Adipocyte (in vitro differentiated cells): ENCODE measurements around the gene AK8.

Experiments
- DNase-seq: peaks from one replicate; pipeline ENCODE4 v3.0.0-alpha.2; 2015; ENCODE audit warnings: low read depth
- H3K27me3 ChIP-seq: replicated peaks from 2 replicates; pipeline ENCODE4 v1.7.0; 2013; ENCODE audit warnings: mild to moderate bottlenecking, low read length, moderate library complexity; ENCODE audit not compliant: control insufficient read depth, insufficient read depth
- H3K36me3 ChIP-seq: 2 replicates; pipeline ENCODE4 v1.7.0; 2013; ENCODE audit warnings: low read length, mild to moderate bottlenecking, moderate library complexity; ENCODE audit not compliant: control insufficient read depth, insufficient read depth, severe bottlenecking
- H3K4me1 ChIP-seq: 2 replicates; pipeline ENCODE4 v1.7.0; 2013; ENCODE audit warnings: mild to moderate bottlenecking, low read length, moderate library complexity; ENCODE audit not compliant: control insufficient read depth, insufficient read depth
- H3K4me3 ChIP-seq: 2 replicates; pipeline ENCODE4 v1.7.0; 2013; ENCODE audit warnings: mild to moderate bottlenecking, low read length, moderate library complexity
- H3K9ac ChIP-seq: 2 replicates; pipeline ENCODE4 v1.7.0; 2013; ENCODE audit warnings: mild to moderate bottlenecking, low read length, moderate library complexity
- H3K9me3 ChIP-seq: 2 replicates; pipeline ENCODE4 v1.7.0; 2013; ENCODE audit warnings: mild to moderate bottlenecking, low read length, moderate library complexity; ENCODE audit not compliant: control insufficient read depth

The AK8 gene

DNA sequence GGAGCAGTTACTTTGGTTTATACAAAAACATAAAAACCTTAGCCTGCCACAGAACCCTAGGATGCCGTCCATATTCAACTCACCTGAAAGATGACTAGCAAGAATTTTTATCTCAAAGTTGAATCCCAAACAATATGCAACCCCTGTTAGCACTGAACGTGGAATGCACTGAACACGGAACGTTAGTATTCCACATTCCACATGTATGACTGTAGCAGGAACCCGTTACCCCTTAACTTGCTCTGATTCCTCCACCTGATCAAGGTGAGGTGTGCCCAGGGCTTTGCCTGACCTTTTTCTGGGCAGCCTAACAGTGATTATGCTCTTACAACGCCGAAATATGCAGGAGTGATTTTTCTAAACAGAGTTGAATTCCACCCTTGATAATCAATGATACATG, 43.7 kb downstream of the AK8 start:
- DNase-seq, result no peak
- H3K4me1 ChIP-seq, result no peaks in the 10 kb centered on the region

GRCh38 chr9:132833550-132834121, 44.4 kb downstream of the AK8 start:
- Histone ChIP-seq H3K27me3 (peaks cover 21% of the 10 kb centered on the region), H3K4me3 (no peak overlapping the region), H3K9me3 (no peaks in the 10 kb centered on the region), H3K36me3 (no peaks in the 10 kb centered on the region), H3K9ac (no peak overlapping the region), H3K4me1 (no peaks in the 10 kb centered on the region)
- DNase-seq, result no peak

More for the DNA sequence above, 43.7 kb downstream of the AK8 start:
- no peaks in the 10 kb centered on the region for H3K36me3 ChIP-seq
- H3K9ac ChIP-seq, result no peak overlapping the region
- H3K27me3 ChIP-seq, result peaks cover 21% of the 10 kb centered on the region
- no peaks in the 10 kb centered on the region for H3K9me3 ChIP-seq
- no peak overlapping the region for H3K4me3 ChIP-seq

DNA sequence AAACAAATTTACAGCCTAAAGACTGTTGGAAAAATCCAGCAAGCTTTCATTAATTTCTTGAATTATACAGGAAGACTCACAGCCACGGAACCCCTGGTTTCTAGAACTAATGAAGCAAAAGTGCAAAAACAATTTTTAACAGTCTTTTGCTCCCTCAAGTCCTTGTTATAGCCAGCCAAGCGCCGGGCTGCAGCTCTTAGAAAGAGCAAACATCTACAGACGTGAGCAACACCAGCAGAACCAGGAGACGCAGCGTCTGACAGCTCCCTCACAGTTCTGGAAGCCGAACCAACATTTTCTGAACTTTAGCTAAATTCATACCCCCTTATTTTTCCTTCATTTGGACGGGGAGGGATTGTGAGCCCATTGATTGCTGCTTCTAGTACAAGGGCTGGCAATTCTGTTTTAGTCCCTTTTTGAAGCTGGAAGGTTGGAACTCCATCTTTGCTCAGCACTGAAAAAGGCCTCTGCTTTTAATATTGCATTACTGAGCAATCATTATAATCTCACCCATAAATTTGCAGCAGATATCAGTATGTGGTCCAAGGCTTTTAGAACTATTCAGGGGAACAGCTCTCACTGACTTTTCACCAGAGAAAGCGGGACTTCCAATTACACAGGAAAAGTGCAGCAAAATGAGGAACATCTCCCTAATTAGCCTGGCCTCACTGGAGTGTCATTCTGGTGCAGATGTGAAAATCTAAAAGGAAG, 45.8 kb downstream of the AK8 start:
- no peak for DNase-seq
- Histone ChIP-seq H3K27me3 (peaks cover 21% of the 10 kb centered on the region), H3K9me3 (no peaks in the 10 kb centered on the region), H3K4me1 (no peaks in the 10 kb centered on the region), H3K4me3 (no peak overlapping the region), H3K36me3 (no peaks in the 10 kb centered on the region), H3K9ac (no peak overlapping the region)

DNA sequence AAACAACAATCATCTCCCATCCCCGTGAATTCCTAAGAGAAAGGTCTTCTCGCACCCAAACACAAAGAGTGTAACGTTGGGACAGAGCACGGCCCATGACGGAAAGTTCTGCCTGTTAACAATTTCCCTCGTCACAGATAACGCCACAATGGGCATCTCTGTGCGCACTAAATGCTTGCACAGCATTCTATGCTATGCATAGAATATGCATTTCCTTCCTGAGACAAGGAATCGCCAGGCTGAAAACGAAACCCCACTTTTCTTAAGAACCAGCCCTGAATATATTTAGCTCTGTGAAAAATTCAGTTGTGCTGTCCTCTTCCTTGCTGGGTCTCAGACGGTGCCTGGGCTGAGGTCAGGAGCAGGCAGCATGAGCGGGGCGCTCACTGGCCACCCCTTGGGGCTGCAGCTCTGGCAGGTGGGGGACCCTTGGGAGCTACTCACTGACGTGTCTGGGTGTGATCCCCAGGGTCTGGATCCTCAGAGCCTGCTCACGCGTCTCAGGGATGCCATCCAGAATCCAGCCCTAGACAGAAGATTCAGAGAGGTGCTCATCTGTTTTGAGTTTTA, 49.8 kb downstream of the AK8 start:
- Histone ChIP-seq H3K36me3 (no peaks in the 10 kb centered on the region), H3K9ac (no peak overlapping the region), H3K4me1 (no peaks in the 10 kb centered on the region), H3K27me3 (peaks cover 21% of the 10 kb centered on the region), H3K9me3 (no peaks in the 10 kb centered on the region), H3K4me3 (no peak overlapping the region)
- DNase-seq, result no peak

GRCh38 chr9:132827366-132827765, 50.7 kb downstream of the AK8 start:
- Histone ChIP-seq H3K36me3 (no peaks in the 10 kb centered on the region), H3K9ac (no peak overlapping the region), H3K4me1 (no peaks in the 10 kb centered on the region), H3K27me3 (peaks cover 14% of the 10 kb centered on the region), H3K4me3 (no peak overlapping the region), H3K9me3 (no peaks in the 10 kb centered on the region)
- DNase-seq, result no peak

- no peak for DNase-seq
- Histone ChIP-seq H3K36me3 (no peaks in the 10 kb centered on the region), H3K4me3 (no peak overlapping the region), H3K4me1 (no peaks in the 10 kb centered on the region), H3K9ac (no peak overlapping the region), H3K27me3 (peaks cover 11% of the 10 kb centered on the region), H3K9me3 (no peaks in the 10 kb centered on the region)
Observed at GRCh38 chr9:132826621-132827365, 51.3 kb downstream of the AK8 start.

- Histone ChIP-seq H3K36me3 (no peaks in the 10 kb centered on the region), H3K9me3 (no peaks in the 10 kb centered on the region), H3K4me1 (no peaks in the 10 kb centered on the region), H3K4me3 (no peak overlapping the region), H3K9ac (no peak overlapping the region), H3K27me3 (peaks cover 11% of the 10 kb centered on the region)
- DNase-seq, result no peak
Observed at GRCh38 chr9:132826131-132826530, 52.0 kb downstream of the AK8 start.

DNA sequence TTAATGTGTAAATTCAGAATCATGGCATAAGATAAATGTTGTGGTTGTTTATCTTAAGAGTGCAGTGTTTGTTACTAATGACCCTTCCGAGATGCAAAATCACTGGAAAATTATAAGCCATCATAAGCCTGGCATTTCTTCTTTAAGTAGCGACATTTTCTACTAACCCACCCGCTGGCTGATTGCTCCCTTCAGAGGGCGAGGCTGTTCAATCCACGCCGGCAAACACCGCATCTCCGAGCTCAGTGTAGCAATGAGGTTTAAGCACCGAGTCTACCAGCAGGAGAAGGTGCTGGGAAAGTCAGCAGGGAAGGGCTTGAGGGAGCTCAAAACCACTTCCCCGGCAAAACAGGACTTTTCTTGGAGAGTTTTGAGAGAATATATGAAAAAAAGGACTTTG, 52.7 kb downstream of the AK8 start:
- no peak for DNase-seq
- Histone ChIP-seq H3K27me3 (peaks cover 11% of the 10 kb centered on the region), H3K36me3 (no peaks in the 10 kb centered on the region), H3K9me3 (no peaks in the 10 kb centered on the region), H3K9ac (no peak overlapping the region), H3K4me3 (no peak overlapping the region), H3K4me1 (no peaks in the 10 kb centered on the region)

GRCh38 chr9:132824951-132825350, 53.1 kb downstream of the AK8 start:
- Histone ChIP-seq H3K9ac (no peak overlapping the region), H3K27me3 (peaks cover 9% of the 10 kb centered on the region), H3K4me1 (no peaks in the 10 kb centered on the region), H3K36me3 (no peaks in the 10 kb centered on the region), H3K9me3 (no peaks in the 10 kb centered on the region), H3K4me3 (no peak overlapping the region)
- no peak for DNase-seq

- no peak for DNase-seq
- no peaks in the 10 kb centered on the region for H3K4me1 ChIP-seq
- no peak overlapping the region for H3K9ac ChIP-seq
- no peak overlapping the region for H3K4me3 ChIP-seq
- peaks cover 7% of the 10 kb centered on the region for H3K27me3 ChIP-seq
- H3K36me3 ChIP-seq, result no peaks in the 10 kb centered on the region
- no peaks in the 10 kb centered on the region for H3K9me3 ChIP-seq
Observed at GRCh38 chr9:132824151-132824550, 53.9 kb downstream of the AK8 start.

GRCh38 chr9:132823370-132824145, 54.5 kb downstream of the AK8 start:
- H3K9me3 ChIP-seq, result no peaks in the 10 kb centered on the region
- H3K27me3 ChIP-seq, result peaks cover 9% of the 10 kb centered on the region
- H3K9ac ChIP-seq, result no peak overlapping the region
- DNase-seq, result no peak
- no peak overlapping the region for H3K4me3 ChIP-seq
- H3K4me1 ChIP-seq, result no peaks in the 10 kb centered on the region
- H3K36me3 ChIP-seq, result no peaks in the 10 kb centered on the region
